Activated T-cell treated with anti-CD3 and anti-CD28 coated beads, Interleukin-2, amount 50 U/mL, for 24 hours (primary cell): ENCODE results near the gene DRC3.

ENCODE experiments used
- DNase-seq: peaks from one replicate; pipeline ENCODE4 v3.0.0-alpha.2; 2020
- H3K27ac Mint-ChIP-seq: 2 replicates; pipeline ENCODE4 v1.8.0; 2020; ENCODE audit warnings: mild to moderate bottlenecking, mixed read lengths
- H3K27me3 Mint-ChIP-seq: 2 replicates; pipeline ENCODE4 v1.8.0; 2020; ENCODE audit warnings: mixed read lengths
- H3K36me3 Mint-ChIP-seq: 2 replicates; pipeline ENCODE4 v1.8.0; 2020; ENCODE audit warnings: low read depth, mixed read lengths
- H3K4me1 Mint-ChIP-seq: 2 replicates; pipeline ENCODE4 v1.8.0; 2020; ENCODE audit warnings: low read depth, mixed read lengths
- H3K4me3 Mint-ChIP-seq: 2 replicates; pipeline ENCODE4 v1.8.0; 2020; ENCODE audit warnings: mild to moderate bottlenecking, moderate library complexity, mixed read lengths
- H3K9me3 Mint-ChIP-seq: 2 replicates; pipeline ENCODE4 v1.8.0; 2020; ENCODE audit warnings: mixed read lengths

DRC3 gene

DNA sequence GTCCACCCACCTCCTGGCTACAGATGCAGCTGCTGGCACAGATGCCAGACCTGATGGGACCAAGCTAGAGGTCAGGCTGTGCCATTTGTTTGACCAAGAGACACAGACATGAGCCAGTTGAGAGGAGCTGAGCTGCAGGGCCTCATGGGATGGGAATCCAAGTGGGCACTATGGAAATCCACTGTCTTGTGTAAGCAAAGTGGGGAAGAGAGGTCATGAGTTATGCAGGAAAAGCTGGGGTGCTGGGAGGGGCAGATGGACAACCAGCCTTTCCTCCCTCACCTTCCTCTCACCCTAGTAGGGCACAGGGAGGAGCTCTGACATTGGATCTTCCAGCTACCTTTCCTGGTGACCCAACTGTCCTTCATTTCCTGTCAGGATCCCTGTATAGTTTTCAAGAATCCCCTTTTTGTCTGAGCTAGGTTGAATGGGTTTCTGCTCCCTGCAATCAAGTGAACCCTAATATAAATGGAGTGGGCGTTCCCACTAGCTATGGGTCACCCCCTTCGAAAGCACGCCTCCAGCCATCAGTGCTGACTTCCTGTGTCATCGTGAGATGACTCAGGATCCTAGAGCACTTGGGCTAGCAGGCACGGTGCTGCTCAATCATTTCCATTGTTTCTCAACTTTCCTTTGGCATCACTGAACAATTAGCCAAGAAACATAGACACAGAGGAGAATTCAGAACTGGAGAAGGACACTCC, 52.7 kb downstream of the DRC3 start:
- Mint-ChIP-seq H3K36me3 (peaks cover 60% of the 10 kb centered on the region), H3K27me3 (no peaks in the 10 kb centered on the region), H3K9me3 (no peaks in the 10 kb centered on the region), H3K27ac (peak overlapping the region; percentile 69), H3K4me1 (peaks cover 23% of the 10 kb centered on the region), H3K4me3 (no peak overlapping the region)
- no peak for DNase-seq

- Mint-ChIP-seq H3K4me3 (no peak overlapping the region), H3K27ac (peak overlapping the region; percentile 69)
- no peak for DNase-seq
These were observed 53.5 kb downstream of the DRC3 start for GRCh38 chr17:18025945-18026776.

GRCh38 chr17:18027280-18027679, 54.6 kb downstream of the DRC3 start:
- Mint-ChIP-seq H3K36me3 (peaks cover 50% of the 10 kb centered on the region), H3K4me1 (peaks cover 29% of the 10 kb centered on the region), H3K9me3 (no peaks in the 10 kb centered on the region), H3K27ac (no peak overlapping the region), H3K4me3 (no peak overlapping the region), H3K27me3 (no peaks in the 10 kb centered on the region)
- DNase-seq, result no peak

More at GRCh38 chr17:18025945-18026776, 53.5 kb downstream of the DRC3 start:
- Mint-ChIP-seq H3K36me3 (peaks cover 55% of the 10 kb centered on the region), H3K4me1 (peaks cover 23% of the 10 kb centered on the region), H3K27me3 (no peaks in the 10 kb centered on the region), H3K9me3 (no peaks in the 10 kb centered on the region)

GRCh38 chr17:18028114-18028951, 55.7 kb downstream of the DRC3 start:
- H3K36me3 Mint-ChIP-seq, result peaks cover 46% of the 10 kb centered on the region
- H3K4me1 Mint-ChIP-seq, result peaks cover 40% of the 10 kb centered on the region
- DNase-seq, result no peak
- H3K27me3 Mint-ChIP-seq, result no peaks in the 10 kb centered on the region
- no peak overlapping the region for H3K4me3 Mint-ChIP-seq
- no peak overlapping the region for H3K27ac Mint-ChIP-seq
- H3K9me3 Mint-ChIP-seq, result no peaks in the 10 kb centered on the region

- no peak overlapping the region for H3K4me3 Mint-ChIP-seq
- no peak for DNase-seq
- peaks cover 39% of the 10 kb centered on the region for H3K36me3 Mint-ChIP-seq
- H3K9me3 Mint-ChIP-seq, result no peaks in the 10 kb centered on the region
- H3K27ac Mint-ChIP-seq, result no peak overlapping the region
- no peaks in the 10 kb centered on the region for H3K27me3 Mint-ChIP-seq
- peaks cover 45% of the 10 kb centered on the region for H3K4me1 Mint-ChIP-seq
These were observed 56.4 kb downstream of the DRC3 start for GRCh38 chr17:18028952-18029540.

- H3K9me3 Mint-ChIP-seq, result no peaks in the 10 kb centered on the region
- H3K36me3 Mint-ChIP-seq, result peaks cover 15% of the 10 kb centered on the region
- no peak overlapping the region for H3K4me3 Mint-ChIP-seq
- H3K27me3 Mint-ChIP-seq, result no peaks in the 10 kb centered on the region
- no peak overlapping the region for H3K27ac Mint-ChIP-seq
- no peak for DNase-seq
- H3K4me1 Mint-ChIP-seq, result peaks cover 30% of the 10 kb centered on the region
These were observed 59.3 kb downstream of the DRC3 start for GRCh38 chr17:18031955-18032354.

DNA sequence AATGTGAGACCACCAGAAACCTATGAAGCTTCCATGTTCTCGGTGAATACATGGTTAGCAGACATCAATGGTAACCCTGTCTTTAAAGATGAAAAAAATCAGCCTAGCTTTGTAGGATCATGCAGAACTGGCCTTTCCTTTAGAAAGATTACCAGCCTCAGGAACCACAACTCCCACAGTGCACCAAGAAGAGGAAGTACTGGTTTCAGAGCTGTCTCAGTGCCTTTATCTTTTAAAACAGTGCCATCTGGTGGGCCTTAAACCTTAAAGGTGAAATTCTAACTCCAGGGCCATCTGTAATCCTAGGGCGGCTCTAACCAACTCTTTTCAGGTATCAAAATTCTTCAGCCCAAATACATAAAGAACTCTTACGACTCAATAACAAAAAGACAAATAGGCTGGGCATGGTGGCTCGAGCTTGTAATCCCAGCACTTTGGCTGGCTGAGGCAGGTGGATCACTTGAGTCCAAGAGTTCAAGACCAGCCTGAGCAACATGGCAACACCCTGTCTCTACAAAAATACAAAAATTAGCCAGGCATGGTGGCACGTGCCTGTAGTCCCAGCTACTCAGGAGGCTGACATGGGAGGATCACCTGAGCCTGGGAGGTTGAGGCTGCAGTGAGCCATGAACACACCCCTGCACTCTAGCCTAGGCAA, 60.9 kb downstream of the DRC3 start:
- Mint-ChIP-seq H3K4me1 (peaks cover 42% of the 10 kb centered on the region), H3K4me3 (no peak overlapping the region), H3K36me3 (peaks cover 7% of the 10 kb centered on the region), H3K27ac (peak overlapping the region; percentile 76), H3K9me3 (no peaks in the 10 kb centered on the region), H3K27me3 (no peaks in the 10 kb centered on the region)
- no peak for DNase-seq

DNA sequence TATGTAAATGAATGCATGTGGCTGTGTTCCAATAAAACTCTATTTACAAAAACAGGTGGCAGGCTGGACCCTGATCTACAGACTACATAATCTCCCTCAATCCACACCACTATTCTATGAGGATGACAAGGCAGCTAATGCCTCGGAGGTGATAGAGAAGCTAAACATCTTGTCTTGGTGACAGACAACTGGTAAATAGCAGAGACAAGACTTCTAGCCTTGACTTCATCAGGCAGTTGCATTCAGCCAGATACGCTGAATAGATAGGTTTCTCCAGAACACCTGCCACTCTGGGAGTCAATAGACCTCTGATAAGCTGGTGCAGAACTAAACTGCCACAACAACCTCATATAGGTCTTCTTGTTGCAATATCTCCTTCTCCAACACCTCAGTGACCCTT, 63.0 kb downstream of the DRC3 start:
- Mint-ChIP-seq H3K27ac (no peak overlapping the region), H3K27me3 (no peaks in the 10 kb centered on the region), H3K36me3 (peaks cover 23% of the 10 kb centered on the region), H3K4me3 (no peak overlapping the region), H3K4me1 (peaks cover 52% of the 10 kb centered on the region), H3K9me3 (no peaks in the 10 kb centered on the region)
- no peak for DNase-seq

GRCh38 chr17:18037486-18037885, 64.8 kb downstream of the DRC3 start:
- H3K4me1 Mint-ChIP-seq, result peaks cover 59% of the 10 kb centered on the region
- peak overlapping the region; percentile 99 for H3K27ac Mint-ChIP-seq
- no peaks in the 10 kb centered on the region for H3K9me3 Mint-ChIP-seq
- peak overlapping the region; percentile 97 for H3K4me3 Mint-ChIP-seq
- DNase-seq, result no peak
- H3K27me3 Mint-ChIP-seq, result no peaks in the 10 kb centered on the region
- peaks cover 21% of the 10 kb centered on the region for H3K36me3 Mint-ChIP-seq

- Mint-ChIP-seq H3K4me1 (peaks cover 58% of the 10 kb centered on the region), H3K9me3 (no peaks in the 10 kb centered on the region), H3K27me3 (no peaks in the 10 kb centered on the region), H3K27ac (peak overlapping the region; percentile 99), H3K4me3 (peak overlapping the region; percentile 97), H3K36me3 (peaks cover 21% of the 10 kb centered on the region)
- peak; percentile 65 for DNase-seq
These were observed 65.6 kb downstream of the DRC3 start for GRCh38 chr17:18038149-18038850.

GRCh38 chr17:18038861-18039534, 66.3 kb downstream of the DRC3 start, which contains the start of the genes ATPAF2 and GID4:
TSS of gene ATPAF2 (minus strand) at chr17:18039168. CDS start at chr17:18039013, 155 bp downstream.
TSS of gene GID4 (plus strand) at chr17:18039408. CDS start at chr17:18039465, 57 bp downstream.
- Mint-ChIP-seq H3K4me1 (peaks cover 54% of the 10 kb centered on the region), H3K27ac (peak within 1 kb of the TSS; percentile 99)

DNA sequence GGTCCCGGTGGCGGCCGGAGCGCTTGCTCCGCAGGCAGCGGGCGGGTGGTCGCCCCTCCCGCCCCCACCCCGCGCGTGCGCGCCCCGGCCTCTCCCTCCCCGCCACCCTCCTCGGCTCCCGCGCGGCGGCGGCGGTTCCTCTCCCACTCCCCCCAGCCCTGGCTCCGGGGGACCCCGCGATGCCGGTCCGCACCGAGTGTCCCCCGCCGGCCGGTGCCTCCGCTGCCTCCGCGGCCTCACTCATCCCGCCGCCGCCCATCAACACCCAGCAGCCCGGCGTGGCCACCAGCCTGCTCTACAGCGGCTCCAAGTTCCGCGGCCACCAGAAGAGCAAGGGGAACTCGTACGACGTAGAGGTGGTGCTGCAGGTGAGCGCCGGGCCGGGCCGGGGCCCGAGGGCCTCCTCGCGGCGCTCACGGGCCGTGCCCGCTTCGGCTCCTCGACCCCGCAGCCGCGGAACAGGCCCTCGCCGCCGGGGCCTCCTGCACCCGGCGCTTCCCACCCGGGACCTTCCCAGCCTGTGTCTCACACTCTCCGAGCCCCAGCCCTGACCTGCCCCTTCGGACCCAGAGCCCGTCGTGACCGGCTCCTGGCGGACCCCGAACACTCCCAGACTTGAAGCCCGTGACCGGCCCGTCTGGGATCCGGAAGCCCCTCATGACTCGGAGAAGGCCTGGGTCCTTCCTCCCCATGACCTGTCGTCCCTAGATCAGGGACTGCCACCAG, 67.0 kb downstream of the DRC3 start:
- Mint-ChIP-seq H3K27ac (peak overlapping the region; percentile 99), H3K27me3 (no peaks in the 10 kb centered on the region), H3K4me3 (peak overlapping the region; percentile 97), H3K36me3 (peaks cover 21% of the 10 kb centered on the region), H3K4me1 (peaks cover 54% of the 10 kb centered on the region), H3K9me3 (no peaks in the 10 kb centered on the region)
- DNase-seq, result no peak

More at GRCh38 chr17:18038861-18039534, 66.3 kb downstream of the DRC3 start, which contains the start of the genes ATPAF2 and GID4:
- no peaks in the 10 kb centered on the region for H3K27me3 Mint-ChIP-seq
- peak within 1 kb of the TSS; percentile 97 for H3K4me3 Mint-ChIP-seq
- peak; percentile 99 for DNase-seq
- H3K36me3 Mint-ChIP-seq, result peaks cover 21% of the 10 kb centered on the region
- H3K9me3 Mint-ChIP-seq, result no peaks in the 10 kb centered on the region
